Colonic mucosa (tissue), 4 donors: ENCODE measurements around the gene ACTRT2. TPM values are rescaled to one million over a fixed set of nuclear protein-coding genes. Genes with fewer than 3 reads are reported as not detected.

Experiments used
- DNase-seq: peaks from one replicate; pipeline ENCODE4 v3.0.0-alpha.2; 2020
- H3K27ac ChIP-seq: fragments of 200-600 bp; one replicate; pipeline ENCODE4 v1.8.0; 2021
- H3K27me3 ChIP-seq: fragments of 200-600 bp; one replicate; pipeline ENCODE4 v1.8.0; 2021
- H3K36me3 ChIP-seq: fragments of 200-600 bp; one replicate; pipeline ENCODE4 v1.8.0; 2021
- H3K4me1 ChIP-seq: fragments of 200-600 bp; one replicate; pipeline ENCODE4 v1.8.0; 2021; ENCODE audit warnings: mild to moderate bottlenecking
- H3K4me3 ChIP-seq: fragments of 200-600 bp; one replicate; pipeline ENCODE4 v1.8.0; 2021
- H3K9ac ChIP-seq, 2 donors: one replicate each; pipeline ENCODE4 v1.7.0; 2013; ENCODE audit warnings: control low read depth in 2 of 2, low read depth in 2 of 2, low read length in 2 of 2
- H3K9me3 ChIP-seq: fragments of 200-600 bp; one replicate; pipeline ENCODE4 v1.8.0; 2021
- intact Hi-C: fragments of 100-400 bp; cut with DNase I; formaldehyde crosslinking; loops from one replicate; pipeline ENCODE4 v1.14.1; 2022
- total RNA-seq, 2 donors: library from RNA; stranded (reverse); fragmentation: NEBNext Ultra II Directional in 1 of 2; extraction: Animal tissue kit (Norgen Biotek cat#: 25700) in 1 of 2; gene quantifications; one replicate each; pipeline ENCODE4 v1.2.1, GENCODE V29; 2021
- TF ChIP-seq, protein P1 (sequence below): fragments of 200-600 bp; IDR thresholded peaks from one replicate; pipeline ENCODE4 v1.8.0; 2022; ENCODE audit warnings: antibody characterized with exemption, mild to moderate bottlenecking
- donor health status: healthy.
- donor health status: DM: no; HTN: no; CAD: no.
- donor health status: DM: no; HTN: no; CAD: no.

ACTRT2 gene
- total RNA-seq, 2 donors from 2014 or later, result not detected

DNA sequence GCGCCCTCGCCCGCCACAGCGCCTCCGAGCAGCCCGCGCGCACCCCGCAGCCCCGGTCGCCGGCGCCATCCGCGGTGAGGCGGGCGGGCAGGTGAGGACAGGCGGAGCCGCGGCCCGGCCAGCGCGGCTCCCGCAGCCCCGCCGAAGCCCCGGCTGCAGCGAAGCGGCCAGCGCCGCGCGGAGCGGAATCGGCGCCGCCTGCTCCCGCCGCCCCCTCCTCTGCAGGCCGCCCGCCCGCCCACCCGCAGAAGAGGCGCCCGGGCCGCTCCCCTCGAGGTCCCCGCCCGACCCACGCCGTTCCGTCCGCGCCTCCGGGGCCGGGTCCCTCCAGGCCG lies 49.0 kb downstream of the ACTRT2 start:
- DNase-seq, result no peak
- H3K36me3 ChIP-seq, result no peaks in the 10 kb centered on the region
- H3K27me3 ChIP-seq, result peaks cover 73% of the 10 kb centered on the region
- no peak overlapping the region for H3K27ac ChIP-seq
- intact Hi-C loops, result no loop called here
- TF ChIP-seq, protein P1, sequence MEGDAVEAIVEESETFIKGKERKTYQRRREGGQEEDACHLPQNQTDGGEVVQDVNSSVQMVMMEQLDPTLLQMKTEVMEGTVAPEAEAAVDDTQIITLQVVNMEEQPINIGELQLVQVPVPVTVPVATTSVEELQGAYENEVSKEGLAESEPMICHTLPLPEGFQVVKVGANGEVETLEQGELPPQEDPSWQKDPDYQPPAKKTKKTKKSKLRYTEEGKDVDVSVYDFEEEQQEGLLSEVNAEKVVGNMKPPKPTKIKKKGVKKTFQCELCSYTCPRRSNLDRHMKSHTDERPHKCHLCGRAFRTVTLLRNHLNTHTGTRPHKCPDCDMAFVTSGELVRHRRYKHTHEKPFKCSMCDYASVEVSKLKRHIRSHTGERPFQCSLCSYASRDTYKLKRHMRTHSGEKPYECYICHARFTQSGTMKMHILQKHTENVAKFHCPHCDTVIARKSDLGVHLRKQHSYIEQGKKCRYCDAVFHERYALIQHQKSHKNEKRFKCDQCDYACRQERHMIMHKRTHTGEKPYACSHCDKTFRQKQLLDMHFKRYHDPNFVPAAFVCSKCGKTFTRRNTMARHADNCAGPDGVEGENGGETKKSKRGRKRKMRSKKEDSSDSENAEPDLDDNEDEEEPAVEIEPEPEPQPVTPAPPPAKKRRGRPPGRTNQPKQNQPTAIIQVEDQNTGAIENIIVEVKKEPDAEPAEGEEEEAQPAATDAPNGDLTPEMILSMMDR, result no peak
- H3K4me3 ChIP-seq, result peak overlapping the region; percentile 77
- no peaks in the 10 kb centered on the region for H3K4me1 ChIP-seq
- no peak overlapping the region for H3K9ac ChIP-seq
- no peaks in the 10 kb centered on the region for H3K9me3 ChIP-seq

DNA sequence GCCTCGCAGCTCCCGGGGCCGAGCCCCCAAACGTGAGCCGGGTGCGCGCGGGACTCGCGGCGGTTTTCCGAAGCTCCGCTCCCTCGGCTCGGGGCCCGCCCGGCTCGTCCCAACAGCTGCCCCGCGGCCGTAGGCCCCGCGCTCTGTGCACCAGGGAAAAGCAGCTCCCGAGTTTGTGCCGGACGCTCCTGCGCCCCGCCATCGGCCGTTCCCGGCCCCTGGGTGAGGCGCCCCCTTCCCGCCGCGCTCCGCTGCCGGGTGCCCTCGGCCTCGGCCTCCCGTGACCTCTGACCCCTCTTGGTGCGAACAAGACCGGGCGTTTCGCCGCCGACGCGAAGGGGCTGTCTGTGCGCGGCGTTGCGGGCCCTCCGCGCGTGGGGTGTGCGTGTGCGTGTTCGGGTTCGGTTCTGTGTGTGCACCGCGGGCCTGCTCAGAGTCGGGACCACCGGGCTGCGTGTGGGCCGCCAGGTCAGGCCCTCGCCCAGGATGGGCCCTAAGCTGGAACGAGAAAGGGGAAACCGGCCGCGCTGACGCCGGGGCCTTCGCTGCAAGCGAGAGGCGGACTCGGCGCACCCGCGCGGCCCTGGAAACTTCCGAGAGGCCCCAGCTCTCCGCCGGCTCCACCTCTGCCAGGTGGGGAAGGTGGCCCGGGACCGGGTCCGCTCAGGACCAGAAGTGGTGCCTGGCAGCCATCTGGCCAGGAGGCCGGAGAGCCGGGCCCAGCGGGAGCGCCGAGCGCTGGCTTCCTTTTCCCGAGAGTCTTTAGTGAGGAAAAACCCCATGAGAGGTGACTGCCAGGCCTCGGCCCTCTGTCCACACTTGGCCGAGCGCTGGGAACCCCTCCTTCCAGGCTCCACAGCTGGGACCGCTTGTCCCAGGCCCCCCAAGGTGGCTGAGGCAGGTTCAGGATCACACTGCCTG lies 49.6 kb downstream of the ACTRT2 start:
- no peak overlapping the region for H3K9ac ChIP-seq
- H3K4me1 ChIP-seq, result no peaks in the 10 kb centered on the region
- no peak for DNase-seq

DNA sequence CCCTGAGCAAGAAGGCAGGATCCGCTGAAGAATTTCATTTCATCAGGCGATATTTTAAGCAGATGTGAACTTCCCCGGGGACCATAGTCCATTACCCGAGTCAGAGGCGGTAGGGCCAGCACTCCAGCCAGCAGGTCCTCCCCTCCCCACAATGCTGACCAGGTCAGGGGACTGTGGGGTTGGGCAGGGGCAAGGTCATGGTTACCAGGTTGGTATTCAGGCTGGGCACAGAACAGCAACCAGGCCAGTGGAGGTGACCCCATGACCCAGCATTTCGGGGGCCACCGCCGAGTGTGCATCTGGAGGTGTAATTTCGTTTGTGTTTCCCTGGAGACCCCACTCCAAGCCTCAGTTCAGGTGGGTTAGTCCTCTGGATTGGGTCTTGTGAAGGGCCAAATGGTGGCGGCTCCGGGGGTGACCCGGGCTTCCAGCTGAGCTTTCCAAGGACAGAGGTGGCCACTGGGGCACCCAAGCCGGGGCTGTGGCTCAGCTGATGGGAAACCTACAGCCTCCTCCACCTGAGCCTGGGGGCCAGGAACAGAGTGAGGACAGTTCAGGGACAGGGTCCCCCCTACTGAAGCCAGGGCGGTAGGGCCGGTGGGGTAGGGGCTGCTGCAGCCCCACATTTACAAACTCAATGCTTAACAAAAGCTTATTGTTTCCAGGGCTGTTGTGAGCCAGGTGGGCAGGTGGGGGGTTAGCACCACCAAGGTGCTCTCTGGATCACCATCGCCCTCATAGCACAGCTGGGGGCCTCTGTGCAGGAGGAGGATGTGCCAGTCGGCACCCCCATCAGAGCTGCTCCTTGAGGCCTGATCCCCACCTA lies 50.5 kb downstream of the ACTRT2 start:
- intact Hi-C loops, result no loop called here
- H3K27me3 ChIP-seq, result peaks cover 58% of the 10 kb centered on the region
- no peak overlapping the region for H3K9ac ChIP-seq
- no peak for DNase-seq
- H3K9me3 ChIP-seq, result no peaks in the 10 kb centered on the region
- H3K27ac ChIP-seq, result no peak overlapping the region
- H3K4me1 ChIP-seq, result no peaks in the 10 kb centered on the region
- no peaks in the 10 kb centered on the region for H3K36me3 ChIP-seq
- TF ChIP-seq, protein P1, result no peak
- H3K4me3 ChIP-seq, result no peak overlapping the region

More for the DNA sequence above, 49.6 kb downstream of the ACTRT2 start:
- no peaks in the 10 kb centered on the region for H3K36me3 ChIP-seq
- H3K9me3 ChIP-seq, result no peaks in the 10 kb centered on the region
- intact Hi-C loops, result no loop called here
- peaks cover 67% of the 10 kb centered on the region for H3K27me3 ChIP-seq
- peak overlapping the region; percentile 22 for H3K4me3 ChIP-seq
- TF ChIP-seq, protein P1, result no peak
- H3K27ac ChIP-seq, result no peak overlapping the region

Other genes starting within 250 kb of the ACTRT2 start
- under 1 TPM; 0.27 to 0.44 TPM for gene TTC34, start 219.8 kb upstream of the ACTRT2 start, total RNA-seq
- gene PRDM16, start 47.7 kb downstream of the ACTRT2 start, total RNA-seq, result 1 to 10 TPM in 1 of 2 donors, under 1 TPM in 1; 0.79 to 6.1 TPM